Gastrocnemius medialis (tissue), 4 donors: ENCODE measurements around the gene TNFAIP8.

Source experiments
- POLR2A ChIP-seq, 2 donors: fragments of 450-650 bp; IDR thresholded peaks; one replicate each; pipeline ENCODE4 v1.6.1; 2017; ENCODE audit warnings: antibody characterized with exemption in 2 of 2, mild to moderate bottlenecking in 2 of 2, moderate library complexity in 2 of 2
- TF ChIP-seq, protein P1 (sequence below), 5 experiments: fragments of 450-650 bp in 3 of 5; fragments of 200-600 bp in 2 of 5; sonication (generic) in 2 of 5; IDR thresholded peaks in 4 of 5; conservative IDR thresholded peaks in 1 of 5; 1 replicate in 4 of 5; 2 replicates in 1 of 5; pipeline ENCODE4 v1.5.1; 2016 to 2019; ENCODE audit warnings: antibody characterized with exemption in 5 of 5, mild to moderate bottlenecking in 3 of 5, moderate library complexity in 3 of 5

GRCh38 chr5:119339344-119339743 is 16.5 kb upstream of the TNFAIP8 start:
- TF ChIP-seq, protein P1, sequence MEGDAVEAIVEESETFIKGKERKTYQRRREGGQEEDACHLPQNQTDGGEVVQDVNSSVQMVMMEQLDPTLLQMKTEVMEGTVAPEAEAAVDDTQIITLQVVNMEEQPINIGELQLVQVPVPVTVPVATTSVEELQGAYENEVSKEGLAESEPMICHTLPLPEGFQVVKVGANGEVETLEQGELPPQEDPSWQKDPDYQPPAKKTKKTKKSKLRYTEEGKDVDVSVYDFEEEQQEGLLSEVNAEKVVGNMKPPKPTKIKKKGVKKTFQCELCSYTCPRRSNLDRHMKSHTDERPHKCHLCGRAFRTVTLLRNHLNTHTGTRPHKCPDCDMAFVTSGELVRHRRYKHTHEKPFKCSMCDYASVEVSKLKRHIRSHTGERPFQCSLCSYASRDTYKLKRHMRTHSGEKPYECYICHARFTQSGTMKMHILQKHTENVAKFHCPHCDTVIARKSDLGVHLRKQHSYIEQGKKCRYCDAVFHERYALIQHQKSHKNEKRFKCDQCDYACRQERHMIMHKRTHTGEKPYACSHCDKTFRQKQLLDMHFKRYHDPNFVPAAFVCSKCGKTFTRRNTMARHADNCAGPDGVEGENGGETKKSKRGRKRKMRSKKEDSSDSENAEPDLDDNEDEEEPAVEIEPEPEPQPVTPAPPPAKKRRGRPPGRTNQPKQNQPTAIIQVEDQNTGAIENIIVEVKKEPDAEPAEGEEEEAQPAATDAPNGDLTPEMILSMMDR (IDR thresholded peaks at IDR 0.05 in 4 of 5, conservative IDR thresholded peaks at IDR 0.05 in 1 of 5): no peak
- TF ChIP-seq POLR2A (IDR thresholded peaks at IDR 0.05): no peak
